22Rv1 (cell line): ENCODE measurements around the gene PCDHGA6.
A peak's percentile ranks its signal among the peaks of the same experiment; 100 is the strongest.
"Not testable (repeated sequence)": the region's sequence is repeated elsewhere in the genome, so short reads cannot be mapped to it uniquely, and the experiment has no call there.

Experiments
- H3K27ac ChIP-seq: fragments of 450-650 bp; 2 replicates; pipeline ENCODE4 v1.5.1; 2017
- CTCF ChIP-seq: fragments of 450-650 bp; IDR thresholded peaks from 2 replicates; pipeline ENCODE4 v1.5.1; 2017; ENCODE audit warnings: mild to moderate bottlenecking
- ZFX ChIP-seq: fragments of 450-650 bp; IDR thresholded peaks from 2 replicates; pipeline ENCODE4 v1.6.1; 2017; ENCODE audit warnings: antibody characterized with exemption, borderline replicate concordance

Gene PCDHGA6

GRCh38 chr5:141373673-141374317 is at the start of gene PCDHGA6:
PCDHGA6 (plus strand) TSS chr5:141373891; CDS start chr5:141374084, 193 bp downstream.
- no peak within 1 kb of the TSS for H3K27ac ChIP-seq
- TF ChIP-seq CTCF (peak; percentile 80), ZFX (no peak)

DNA sequence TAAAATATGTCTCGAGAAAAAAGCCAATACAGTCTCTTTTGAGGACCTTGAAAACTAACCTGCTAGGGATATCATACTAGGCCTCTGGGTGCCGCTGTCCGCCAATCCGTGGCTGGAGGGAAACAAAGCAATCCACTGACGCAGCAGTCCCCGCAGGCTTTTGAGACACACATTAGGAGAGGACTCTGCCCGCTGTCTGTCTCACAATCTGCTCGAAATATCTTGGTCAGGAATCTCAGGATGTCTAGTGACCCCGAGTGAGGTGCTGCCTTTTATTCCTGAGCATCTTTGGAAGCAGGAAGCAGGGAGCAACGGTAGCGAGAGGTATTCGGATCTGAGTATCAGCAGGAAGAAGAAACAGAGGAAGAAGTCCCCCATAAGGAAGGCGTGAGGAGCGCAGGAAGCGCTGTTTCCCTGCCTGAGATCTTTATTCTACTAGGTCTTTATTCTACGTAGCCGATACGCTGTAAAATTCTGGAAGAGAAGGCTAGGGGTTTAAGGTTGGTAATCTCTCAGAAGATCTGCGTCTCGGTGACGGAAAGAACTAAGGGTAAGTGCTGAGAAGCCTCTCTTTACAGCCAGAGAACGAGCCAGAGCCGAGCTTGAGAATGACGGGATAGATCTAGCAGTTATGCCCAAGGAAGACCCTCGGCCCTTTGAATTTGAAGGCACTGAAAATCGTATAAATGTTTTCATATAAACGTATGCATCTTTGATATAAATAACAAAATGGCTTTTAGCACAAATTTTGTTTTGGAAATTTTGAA is 47.4 kb upstream of the PCDHGA6 start:
- H3K27ac ChIP-seq: peak overlapping the region; percentile 32; the same call in 1 of the 2 replicates
- TF ChIP-seq CTCF: peak; percentile 92
- no peak for TF ChIP-seq ZFX

DNA sequence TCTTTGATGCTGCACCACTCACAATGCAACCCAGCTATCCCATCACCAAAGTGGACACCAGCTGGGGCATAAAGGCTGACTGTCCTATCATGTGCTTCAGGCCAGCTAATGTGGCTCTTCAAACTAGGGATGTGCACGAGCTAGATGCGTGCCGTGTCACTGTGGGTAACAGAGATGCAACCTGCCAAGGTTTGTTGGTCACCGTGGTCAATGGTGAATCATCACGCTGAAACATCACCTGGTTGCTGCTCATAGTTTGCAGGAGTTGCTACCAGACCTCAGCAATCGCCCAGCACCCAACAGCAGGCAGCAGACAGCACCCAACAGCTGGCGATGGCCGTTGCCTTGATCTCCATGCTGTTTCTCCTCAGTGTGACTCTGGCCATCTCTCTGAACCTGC is 45.5 kb upstream of the PCDHGA6 start:
- no peak for TF ChIP-seq ZFX
- no peak for TF ChIP-seq CTCF
- no peak overlapping the region for H3K27ac ChIP-seq

DNA sequence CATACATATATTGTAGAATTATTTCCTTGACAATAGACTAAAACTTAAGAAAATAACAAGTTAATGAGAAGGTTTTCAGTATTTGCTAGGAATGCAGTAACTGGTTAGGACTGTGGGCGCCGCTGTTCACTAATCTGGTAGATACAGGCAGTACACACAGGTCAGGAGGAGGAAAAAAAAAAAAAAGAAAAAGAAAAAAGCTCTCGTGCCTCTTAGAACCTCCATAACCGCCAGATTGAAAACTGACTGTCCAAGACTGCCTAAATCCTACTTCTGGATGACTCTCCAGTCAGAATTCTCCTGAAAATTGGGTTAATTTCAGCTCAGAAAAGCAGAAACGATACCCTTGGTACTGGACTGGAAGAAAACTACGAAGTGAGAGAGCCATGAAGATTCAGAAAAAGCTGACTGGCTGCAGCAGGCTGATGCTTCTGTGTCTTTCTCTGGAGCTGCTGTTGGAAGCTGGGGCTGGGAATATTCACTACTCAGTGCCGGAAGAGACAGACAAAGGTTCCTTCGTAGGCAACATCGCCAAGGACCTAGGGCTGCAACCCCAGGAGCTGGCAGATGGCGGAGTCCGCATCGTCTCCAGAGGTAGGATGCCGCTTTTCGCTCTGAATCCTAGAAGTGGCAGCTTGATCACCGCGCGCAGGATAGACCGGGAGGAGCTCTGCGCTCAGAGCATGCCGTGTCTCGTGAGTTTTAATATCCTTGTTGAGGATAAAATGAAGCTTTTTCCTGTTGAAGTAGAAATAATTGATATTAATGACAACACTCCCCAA is 43.2 kb upstream of the PCDHGA6 start, which contains the start of gene PCDHGA1:
Gene PCDHGA1, plus strand, starts transcription at position 216 of the 782 bp plus-strand sequence.
- peak; percentile 86 for TF ChIP-seq CTCF
- TF ChIP-seq ZFX: no peak
- H3K27ac ChIP-seq: no peak within 1 kb of the TSS

GRCh38 chr5:141332571-141332970 is 41.1 kb upstream of the PCDHGA6 start:
- H3K27ac ChIP-seq: not testable (repeated sequence)

DNA sequence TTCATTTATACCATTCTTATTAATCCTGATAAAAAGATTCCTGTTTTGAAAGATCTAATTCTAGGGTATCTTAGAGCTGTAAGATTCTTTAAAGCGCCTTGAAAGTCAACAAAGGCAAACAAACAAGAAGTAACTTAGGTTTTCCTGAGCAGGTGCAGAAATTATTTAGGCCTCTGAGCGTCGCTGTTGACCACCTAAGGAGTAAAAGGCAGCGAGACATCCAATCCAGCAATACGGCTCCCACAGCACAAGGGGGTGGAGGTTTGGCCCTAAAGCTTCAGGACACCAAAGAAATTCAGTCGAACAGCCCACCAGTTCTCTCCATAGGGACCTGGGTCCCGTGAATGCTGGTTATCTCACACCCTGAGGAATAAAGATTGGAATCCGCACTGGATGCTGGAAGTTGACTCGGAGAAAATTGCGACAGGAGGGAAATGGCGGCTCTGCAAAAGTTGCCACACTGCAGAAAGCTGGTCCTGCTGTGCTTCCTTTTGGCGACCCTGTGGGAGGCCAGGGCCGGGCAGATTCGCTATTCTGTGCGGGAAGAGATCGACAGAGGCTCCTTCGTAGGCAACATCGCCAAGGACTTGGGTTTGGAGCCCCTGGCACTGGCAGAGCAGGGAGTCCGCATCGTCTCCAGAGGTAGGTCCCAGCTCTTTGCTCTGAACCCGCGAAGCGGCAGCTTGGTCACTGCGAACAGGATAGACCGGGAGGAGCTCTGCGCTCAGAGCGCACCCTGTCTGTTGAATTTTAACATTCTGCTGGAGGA is 35.0 kb upstream of the PCDHGA6 start, which contains the start of gene PCDHGA2:
Gene PCDHGA2, plus strand, starts transcription at position 223 of the 769 bp plus-strand sequence.
- TF ChIP-seq ZFX (no peak), CTCF (peak; percentile 73)

GRCh38 chr5:141340781-141341354 is 32.8 kb upstream of the PCDHGA6 start:
- H3K27ac ChIP-seq: not testable (repeated sequence)

More for the DNA sequence above, 35.0 kb upstream of the PCDHGA6 start, which contains the start of gene PCDHGA2:
- no peak within 1 kb of the TSS for H3K27ac ChIP-seq
